PC-3 (cell line): ENCODE measurements around the gene CHMP5.

Experiments
- CTCF ChIP-seq: fragments of 300-600 bp; sonication (generic); conservative IDR thresholded peaks from 2 replicates; pipeline ENCODE4 v1.5.1; 2017; ENCODE audit warnings: antibody characterized with exemption, low read depth, mild to moderate bottlenecking, low read length
- EZH2 ChIP-seq: fragments of 300-600 bp; sonication (generic); IDR thresholded peaks from one replicate; pipeline ENCODE4 v1.6.1; 2017; ENCODE audit warnings: antibody characterized with exemption, mild to moderate bottlenecking, low read length; ENCODE audit not compliant: unreplicated experiment
- EZH2phosphoT487 ChIP-seq: fragments of 300-600 bp; sonication (generic); IDR thresholded peaks from 2 replicates; pipeline ENCODE4 v1.6.1; 2018; ENCODE audit warnings: mild to moderate bottlenecking, antibody characterized with exemption, low read length, borderline replicate concordance

GRCh38 chr9:33242609-33243134, 22.2 kb upstream of the CHMP5 start:
- TF ChIP-seq CTCF, result no peak
- no peak for TF ChIP-seq EZH2
- no peak for TF ChIP-seq EZH2phosphoT487
